ENCODE results near the gene FLT1. TPM values are rescaled to one million over a fixed set of nuclear protein-coding genes. Genes with fewer than 3 reads are reported as not detected.

Gene FLT1
- total RNA-seq, 1 experiment from 2014 or later: not detected

DNA sequence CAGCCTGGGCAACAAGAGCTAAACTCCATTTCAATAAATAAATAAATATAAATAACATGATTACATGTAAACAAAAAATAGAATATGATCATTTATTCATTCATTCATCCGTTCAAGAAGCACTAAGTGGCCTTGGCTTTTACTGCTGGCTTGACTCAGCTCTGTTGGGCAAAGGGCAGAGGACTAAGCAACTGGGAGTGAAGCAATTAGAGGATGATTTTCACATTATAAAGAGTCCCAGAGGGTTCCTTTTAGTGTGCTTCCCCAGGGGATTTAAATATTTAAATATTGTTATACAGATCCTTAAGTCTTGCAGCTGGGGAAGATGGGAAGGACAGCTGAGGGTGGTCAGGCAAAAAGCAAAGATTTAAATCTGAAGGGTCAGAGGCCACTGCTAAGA lies 34.9 kb upstream of the FLT1 start:
- no peak for DNase-seq
- H3K27ac ChIP-seq: no peak overlapping the region
- no peaks in the 10 kb centered on the region for H3K9me2 ChIP-seq (ENCODE audit: insufficient read depth)
- TF ChIP-seq, protein P1, sequence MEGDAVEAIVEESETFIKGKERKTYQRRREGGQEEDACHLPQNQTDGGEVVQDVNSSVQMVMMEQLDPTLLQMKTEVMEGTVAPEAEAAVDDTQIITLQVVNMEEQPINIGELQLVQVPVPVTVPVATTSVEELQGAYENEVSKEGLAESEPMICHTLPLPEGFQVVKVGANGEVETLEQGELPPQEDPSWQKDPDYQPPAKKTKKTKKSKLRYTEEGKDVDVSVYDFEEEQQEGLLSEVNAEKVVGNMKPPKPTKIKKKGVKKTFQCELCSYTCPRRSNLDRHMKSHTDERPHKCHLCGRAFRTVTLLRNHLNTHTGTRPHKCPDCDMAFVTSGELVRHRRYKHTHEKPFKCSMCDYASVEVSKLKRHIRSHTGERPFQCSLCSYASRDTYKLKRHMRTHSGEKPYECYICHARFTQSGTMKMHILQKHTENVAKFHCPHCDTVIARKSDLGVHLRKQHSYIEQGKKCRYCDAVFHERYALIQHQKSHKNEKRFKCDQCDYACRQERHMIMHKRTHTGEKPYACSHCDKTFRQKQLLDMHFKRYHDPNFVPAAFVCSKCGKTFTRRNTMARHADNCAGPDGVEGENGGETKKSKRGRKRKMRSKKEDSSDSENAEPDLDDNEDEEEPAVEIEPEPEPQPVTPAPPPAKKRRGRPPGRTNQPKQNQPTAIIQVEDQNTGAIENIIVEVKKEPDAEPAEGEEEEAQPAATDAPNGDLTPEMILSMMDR (conservative IDR thresholded peaks at IDR 0.05): no peak
- TF ChIP-seq EZH2 (IDR thresholded peaks at IDR 0.05; ENCODE audit: low read depth): no peak
- H3F3A ChIP-seq (ENCODE audit: insufficient read depth, low read depth): no peaks in the 10 kb centered on the region
- H3K4me2 ChIP-seq: no peak overlapping the region
- H3K36me3 ChIP-seq (ENCODE audit: low read depth): no peaks in the 10 kb centered on the region
- CTCF ChIA-PET: no interaction called here
- no peak overlapping the region for H2AFZ ChIP-seq
- no peaks in the 10 kb centered on the region for H3K9me3 ChIP-seq (ENCODE audit: insufficient read depth, low read depth)
- H3K4me3 ChIP-seq: no peak overlapping the region
- H3K27me3 ChIP-seq (ENCODE audit: insufficient read depth, low read depth): peaks cover 54% of the 10 kb centered on the region
- POLR2A ChIA-PET (ENCODE audit: unreplicated experiment): no interaction called here
- intact Hi-C loops (cut with micrococcal nuclease; ENCODE audit: unreplicated experiment): no loop called here
- BruUV-seq (replicated peaks): no TSS peak
- H3K4me1 ChIP-seq (replicated peaks; ENCODE audit: insufficient read depth): no peaks in the 10 kb centered on the region
- H3K79me2 ChIP-seq (ENCODE audit: low read depth): no peaks in the 10 kb centered on the region
- H4K20me1 ChIP-seq (ENCODE audit: insufficient read depth): no peaks in the 10 kb centered on the region

GRCh38 chr13:28528848-28529247 lies 33.9 kb upstream of the FLT1 start:
- Histone ChIP-seq H3K36me3 (ENCODE audit: low read depth) (no peaks in the 10 kb centered on the region), H3K27me3 (ENCODE audit: insufficient read depth, low read depth) (peaks cover 58% of the 10 kb centered on the region), H3K4me1 (replicated peaks; ENCODE audit: insufficient read depth) (no peaks in the 10 kb centered on the region), H3F3A (ENCODE audit: insufficient read depth, low read depth) (no peaks in the 10 kb centered on the region), H4K20me1 (ENCODE audit: insufficient read depth) (no peaks in the 10 kb centered on the region), H3K9me3 (ENCODE audit: insufficient read depth, low read depth) (no peaks in the 10 kb centered on the region), H2AFZ (no peak overlapping the region), H3K27ac (no peak overlapping the region), H3K79me2 (ENCODE audit: low read depth) (no peaks in the 10 kb centered on the region), H3K9me2 (ENCODE audit: insufficient read depth) (no peaks in the 10 kb centered on the region), H3K4me3 (no peak overlapping the region), H3K4me2 (no peak overlapping the region)
- CTCF ChIA-PET: no interaction called here
- TF ChIP-seq, protein P1 (conservative IDR thresholded peaks at IDR 0.05): no peak
- no peak for TF ChIP-seq EZH2 (IDR thresholded peaks at IDR 0.05; ENCODE audit: low read depth)
- BruUV-seq (replicated peaks): no TSS peak
- DNase-seq: no peak
- POLR2A ChIA-PET (ENCODE audit: unreplicated experiment): no interaction called here
- intact Hi-C loops (cut with micrococcal nuclease; ENCODE audit: unreplicated experiment): no loop called here

DNA sequence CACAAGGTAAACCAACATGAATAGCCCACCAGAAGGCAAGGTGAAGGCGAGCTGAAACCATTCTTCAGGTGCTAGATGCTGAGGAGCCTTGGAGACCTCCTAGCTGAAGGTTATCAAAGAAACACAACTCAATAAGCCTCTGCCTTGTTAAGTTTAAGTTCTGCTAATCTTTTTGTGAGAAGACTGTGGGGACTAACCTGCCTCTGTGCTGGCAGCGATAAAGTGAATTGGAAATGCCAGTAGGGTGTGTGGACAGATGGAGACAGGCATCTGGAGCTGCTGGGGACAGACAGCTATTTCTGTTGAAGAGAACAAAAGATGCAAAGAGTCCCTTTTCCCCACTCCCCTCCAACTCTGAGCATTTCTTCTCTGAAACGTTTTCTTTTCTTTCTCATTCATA lies 33.5 kb upstream of the FLT1 start:
- intact Hi-C loops (cut with micrococcal nuclease; ENCODE audit: unreplicated experiment): no loop called here
- no peaks in the 10 kb centered on the region for H3K9me2 ChIP-seq (ENCODE audit: insufficient read depth)
- no TSS peak for BruUV-seq (replicated peaks)
- H3K36me3 ChIP-seq (ENCODE audit: low read depth): no peaks in the 10 kb centered on the region
- TF ChIP-seq EZH2 (IDR thresholded peaks at IDR 0.05; ENCODE audit: low read depth): no peak
- TF ChIP-seq, protein P1 (conservative IDR thresholded peaks at IDR 0.05): no peak
- no peak overlapping the region for H2AFZ ChIP-seq
- POLR2A ChIA-PET (ENCODE audit: unreplicated experiment): no interaction called here
- H4K20me1 ChIP-seq (ENCODE audit: insufficient read depth): no peaks in the 10 kb centered on the region
- H3K4me3 ChIP-seq: no peak overlapping the region
- H3F3A ChIP-seq (ENCODE audit: insufficient read depth, low read depth): no peaks in the 10 kb centered on the region
- no peaks in the 10 kb centered on the region for H3K79me2 ChIP-seq (ENCODE audit: low read depth)
- H3K9me3 ChIP-seq (ENCODE audit: insufficient read depth, low read depth): no peaks in the 10 kb centered on the region
- no peak overlapping the region for H3K4me2 ChIP-seq
- H3K4me1 ChIP-seq (replicated peaks; ENCODE audit: insufficient read depth): no peaks in the 10 kb centered on the region
- DNase-seq: no peak
- peaks cover 59% of the 10 kb centered on the region for H3K27me3 ChIP-seq (ENCODE audit: insufficient read depth, low read depth)
- H3K27ac ChIP-seq: no peak overlapping the region
- CTCF ChIA-PET: no interaction called here
